SKM-1 treated with dmso at 0.1 percent for 144 hours (cell line): ENCODE measurements around the gene ATP6V1G2.

ENCODE experiments used
- DNase-seq: peaks from one replicate; lab custom pipeline; 2025; ENCODE audit not compliant: unreplicated experiment; lab: John Stamatoyannopoulos, UW

ATP6V1G2 gene

DNA sequence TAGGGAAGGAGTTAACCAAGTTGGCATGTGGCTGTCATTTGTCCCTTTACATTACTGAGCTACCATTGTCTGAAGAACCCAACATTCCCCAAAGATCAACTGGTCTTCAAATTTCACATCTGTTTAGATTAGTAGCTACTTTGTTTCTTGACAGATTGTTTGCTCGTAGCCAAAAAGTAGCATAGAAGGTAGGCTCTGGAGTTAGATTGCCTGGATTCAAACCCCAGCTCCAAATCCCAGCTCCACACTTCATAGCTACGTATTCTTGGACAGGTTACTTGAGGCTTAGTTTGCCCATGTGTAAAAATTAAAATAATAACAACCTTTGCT is 2.1 kb upstream of the ATP6V1G2 start:
- no peak for DNase-seq

DNA sequence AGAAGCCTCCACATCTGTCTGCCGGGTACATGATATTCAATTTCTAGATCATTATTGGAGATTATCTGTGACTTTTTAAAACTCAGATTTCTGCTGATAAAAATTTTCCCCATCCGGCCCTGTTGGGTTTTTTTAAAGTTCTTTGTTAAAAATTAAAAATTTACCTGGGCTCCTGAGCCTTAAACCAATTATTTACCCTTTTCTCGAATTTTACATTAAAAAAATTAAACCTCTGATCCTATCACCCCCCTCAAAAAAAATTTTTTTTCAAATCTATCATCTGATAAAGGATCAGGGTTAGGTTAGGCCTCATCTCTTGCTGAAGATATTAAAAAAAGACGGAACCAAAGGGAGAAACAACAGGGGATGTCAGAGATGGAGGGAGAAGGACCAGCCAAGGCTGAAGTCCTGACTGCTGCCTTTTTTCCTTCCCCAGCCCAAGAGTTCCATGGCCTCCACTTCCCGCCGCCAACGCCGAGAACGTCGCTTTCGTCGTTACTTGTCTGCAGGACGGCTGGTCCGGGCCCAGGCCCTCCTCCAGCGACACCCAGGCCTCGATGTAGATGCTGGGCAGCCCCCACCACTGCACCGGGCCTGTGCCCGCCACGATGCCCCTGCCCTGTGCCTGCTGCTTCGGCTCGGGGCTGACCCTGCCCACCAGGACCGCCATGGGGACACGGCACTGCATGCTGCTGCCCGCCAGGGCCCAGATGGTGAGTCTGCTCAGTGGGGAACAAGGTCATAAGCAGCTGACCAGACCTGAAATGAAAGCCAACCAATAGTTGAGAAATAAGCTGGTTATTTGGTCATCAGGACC is 1.5 kb upstream of the ATP6V1G2 start:
- DNase-seq, result no peak

DNA sequence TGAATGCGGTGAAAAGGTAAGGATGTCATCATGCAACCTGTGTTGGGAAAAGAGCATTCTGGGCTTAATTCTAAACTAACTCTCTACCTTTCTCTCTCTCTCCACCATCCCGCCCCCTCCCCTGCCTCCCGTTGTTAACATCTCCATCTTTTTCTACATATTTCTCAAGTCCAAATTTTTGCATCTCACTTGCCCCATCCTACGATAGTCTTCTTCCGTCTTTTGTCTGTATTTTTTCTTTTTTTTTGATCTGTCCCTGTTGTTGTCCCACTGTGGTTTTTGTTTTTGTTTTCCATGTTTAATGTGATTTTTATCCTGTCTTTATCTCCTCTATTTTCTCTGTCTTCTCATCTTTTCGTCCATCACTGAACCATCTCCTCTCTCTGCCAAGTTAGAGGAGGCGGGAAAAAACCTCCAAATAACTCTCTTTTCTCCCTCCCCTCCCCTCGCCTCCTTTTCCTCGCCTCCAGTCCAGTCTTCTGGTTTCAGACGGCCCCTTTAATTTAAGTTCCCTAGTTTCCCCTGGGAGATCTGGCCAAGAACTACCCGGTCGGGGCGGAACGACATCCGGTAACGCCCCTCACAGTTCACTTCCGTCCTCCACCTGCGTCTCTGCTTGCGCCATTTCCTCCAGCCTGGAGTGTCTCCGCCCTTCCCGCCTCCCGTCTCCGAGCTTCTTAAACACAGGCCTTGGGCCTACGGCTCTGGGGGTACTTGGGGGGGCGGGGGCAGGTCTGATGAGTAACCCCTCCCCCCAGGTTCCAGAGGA is 734 bp upstream of the ATP6V1G2 start, which contains the start of gene NFKBIL1:
Gene NFKBIL1, plus strand, starts transcription at position 651 of the 769 bp plus-strand sequence. Its CDS starts 87 bp downstream, at position 738.
- peak; percentile 98 for DNase-seq

DNA sequence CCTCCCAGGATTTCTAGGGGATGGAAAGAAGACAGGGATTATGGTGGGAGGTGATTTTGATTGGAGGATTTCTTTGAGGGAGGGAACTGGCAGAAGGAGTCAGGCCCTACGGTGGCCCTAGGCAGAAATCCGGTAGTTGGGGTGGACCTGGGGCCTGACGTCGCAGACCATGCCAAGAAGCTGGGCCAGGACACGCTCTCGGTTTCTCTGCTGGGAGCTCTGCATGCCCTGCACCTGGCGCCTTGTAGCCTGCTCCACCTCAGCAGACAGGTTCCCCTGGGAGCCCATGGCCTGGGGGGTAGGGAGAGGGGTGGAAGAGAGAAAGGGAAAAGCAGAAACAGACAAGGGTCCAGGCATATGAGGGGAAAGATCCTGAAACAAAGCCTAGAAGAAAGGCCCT is 1.1 kb downstream of the ATP6V1G2 start:
- DNase-seq, result no peak

DNA sequence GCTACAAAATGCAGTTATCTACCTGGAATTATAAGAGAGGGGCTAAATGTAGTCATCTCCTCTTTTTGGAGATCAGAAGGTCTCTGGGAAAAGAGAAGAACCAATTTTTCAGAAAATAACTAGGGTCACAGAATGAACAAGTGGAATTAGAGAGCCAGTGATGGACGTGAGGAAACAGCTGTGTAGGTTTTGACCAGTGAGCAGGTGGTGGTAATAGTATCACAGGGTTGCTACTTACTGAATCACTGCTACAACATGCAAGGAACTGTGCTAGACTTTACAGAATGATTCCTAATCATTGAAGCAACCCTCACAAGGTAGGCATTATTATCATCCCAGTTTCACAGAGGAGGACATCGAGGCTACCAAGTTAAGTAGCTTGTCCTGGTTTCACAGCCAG is 1.7 kb downstream of the ATP6V1G2 start:
- DNase-seq, result no peak

DNA sequence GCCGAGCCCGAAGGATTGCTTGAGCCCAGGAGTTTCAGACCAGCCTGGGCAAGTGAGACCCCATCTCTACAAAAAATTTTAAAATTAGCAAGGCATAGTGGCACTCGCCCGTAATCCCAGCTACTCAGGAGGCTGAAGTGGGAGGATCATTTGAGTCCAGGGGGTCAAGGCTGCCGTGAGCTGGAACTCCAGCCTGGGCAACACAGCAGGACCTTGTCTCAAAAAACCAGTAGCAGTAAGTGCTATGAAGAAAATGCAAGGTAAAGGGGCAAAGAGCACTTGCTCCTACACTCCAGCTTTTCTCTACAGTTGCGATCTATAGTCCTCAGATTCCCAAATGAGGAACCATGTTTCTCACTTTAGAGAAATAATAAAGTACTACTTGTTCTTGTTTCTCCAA is 2.8 kb downstream of the ATP6V1G2 start:
- no peak for DNase-seq

DNA sequence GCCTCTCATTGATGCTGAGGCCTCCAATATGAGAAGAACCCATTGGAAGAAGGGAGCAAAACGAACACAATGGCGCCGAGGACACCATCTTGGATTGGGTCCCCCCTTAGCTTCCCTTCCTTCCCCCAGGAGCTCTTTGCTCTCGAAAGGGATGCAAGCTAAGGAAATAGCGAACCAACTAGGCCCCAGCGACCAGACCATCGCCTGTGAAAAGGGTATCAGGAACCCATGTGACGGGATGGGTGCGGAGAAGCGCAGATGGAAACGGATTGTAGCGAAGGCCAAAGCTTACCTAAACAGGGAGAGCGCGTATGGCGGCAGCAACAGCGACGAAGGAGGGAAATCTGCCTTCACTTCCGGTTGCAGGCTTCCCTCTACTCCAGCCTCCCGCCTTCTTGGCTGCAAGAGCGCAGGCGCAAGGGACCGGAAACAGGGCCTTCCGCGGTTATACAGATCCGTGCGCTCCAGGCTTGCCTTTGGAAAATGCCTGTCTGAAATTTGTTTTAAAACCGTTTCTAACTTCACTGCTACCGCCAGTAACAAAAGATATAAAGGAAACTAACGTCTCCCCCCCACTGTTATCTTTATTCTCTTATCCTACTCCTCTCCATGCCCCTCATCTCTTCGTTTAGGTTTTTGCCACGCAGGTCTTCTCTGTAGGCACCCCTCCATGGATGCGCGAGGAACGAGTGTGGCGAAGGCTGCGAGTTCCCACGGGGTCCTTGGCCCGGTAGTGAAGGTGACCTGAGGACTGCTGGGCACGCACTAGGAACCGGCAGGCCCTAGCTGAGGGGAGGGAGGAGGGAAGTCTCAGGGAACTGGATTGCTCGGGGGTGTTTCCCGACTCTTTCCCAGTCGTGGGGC is 4.5 kb downstream of the ATP6V1G2 start, which contains the start of gene DDX39B:
Gene DDX39B, minus strand, starts transcription at position 346 of the 864 bp plus-strand sequence. CDS start 1,471 bp downstream, outside the sequence.
- peak; percentile 94 for DNase-seq

DNA sequence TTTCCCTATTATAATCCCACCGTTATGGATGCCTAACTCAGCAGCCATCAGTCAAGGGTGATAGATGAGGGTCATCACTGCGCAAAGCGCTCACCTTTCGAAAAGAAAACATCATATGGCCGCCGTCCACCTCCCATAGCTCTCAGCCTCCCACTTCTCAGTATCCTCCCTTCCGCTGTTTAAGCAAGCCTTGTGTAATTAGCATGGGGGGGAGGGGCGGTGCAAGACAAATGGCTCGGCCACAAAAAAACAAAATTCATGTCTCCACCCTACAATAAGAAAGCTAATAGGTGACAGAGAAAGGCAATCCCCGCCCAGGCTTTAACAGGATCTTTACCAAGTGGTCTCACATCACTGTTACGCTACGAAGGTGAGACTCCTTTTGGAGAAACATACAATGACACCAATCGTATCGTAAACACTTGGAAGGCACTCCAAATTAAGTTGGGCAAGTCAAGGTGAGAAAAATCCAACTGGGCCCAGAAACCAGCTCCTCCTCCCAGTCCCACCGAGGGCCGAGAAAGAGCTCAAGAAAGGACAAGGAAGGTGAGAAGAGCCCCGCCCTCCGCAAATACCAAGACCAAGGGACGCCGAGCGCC is 5.2 kb downstream of the ATP6V1G2 start:
- DNase-seq, result peak; percentile 60

DNA sequence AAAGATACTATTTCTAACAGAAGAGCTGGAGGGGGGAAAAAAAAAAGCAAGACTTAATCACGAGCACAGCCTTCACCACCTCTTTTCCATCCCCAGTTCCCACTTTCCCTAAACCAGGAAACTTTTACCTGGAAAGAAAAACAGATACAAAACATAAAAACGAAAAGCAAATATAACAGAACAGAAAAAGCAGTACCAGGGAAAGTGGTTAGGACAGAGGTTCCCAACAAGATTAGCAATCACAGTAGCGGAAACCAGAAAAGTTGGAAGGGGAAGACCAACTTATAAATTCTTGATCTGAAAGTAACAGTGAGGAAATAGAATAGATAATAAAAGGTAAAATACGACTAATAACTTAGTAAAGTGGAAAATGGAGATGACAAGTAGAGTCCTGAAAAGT is 5.8 kb downstream of the ATP6V1G2 start:
- no peak for DNase-seq

DNA sequence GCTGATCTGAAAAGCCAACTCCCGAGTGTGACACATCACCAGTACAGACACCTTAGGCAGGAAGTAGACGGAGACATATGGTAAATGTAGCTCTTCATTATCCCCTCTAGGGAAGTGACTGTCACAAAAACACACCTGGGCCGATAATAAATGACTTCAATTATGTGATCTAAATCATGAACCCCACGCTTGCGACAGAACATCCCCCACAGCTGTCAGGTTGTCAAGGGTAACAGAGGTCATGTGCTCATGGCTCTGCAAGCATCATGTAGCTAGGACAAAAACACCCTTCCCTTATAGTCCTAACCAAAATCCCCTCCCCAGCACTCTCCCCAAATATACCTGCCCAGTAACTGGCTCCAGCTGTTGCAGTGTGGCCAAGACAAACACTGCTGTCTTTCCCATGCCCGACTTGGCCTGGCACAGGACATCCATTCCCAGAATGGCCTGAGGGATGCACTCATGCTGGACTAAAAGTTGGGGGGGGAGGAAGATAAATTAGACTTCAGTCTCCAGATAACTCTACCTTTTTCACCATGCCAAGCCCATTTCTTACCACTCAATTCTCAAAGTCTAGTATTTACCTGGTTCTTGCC is 7.5 kb downstream of the ATP6V1G2 start:
- DNase-seq, result no peak

DNA sequence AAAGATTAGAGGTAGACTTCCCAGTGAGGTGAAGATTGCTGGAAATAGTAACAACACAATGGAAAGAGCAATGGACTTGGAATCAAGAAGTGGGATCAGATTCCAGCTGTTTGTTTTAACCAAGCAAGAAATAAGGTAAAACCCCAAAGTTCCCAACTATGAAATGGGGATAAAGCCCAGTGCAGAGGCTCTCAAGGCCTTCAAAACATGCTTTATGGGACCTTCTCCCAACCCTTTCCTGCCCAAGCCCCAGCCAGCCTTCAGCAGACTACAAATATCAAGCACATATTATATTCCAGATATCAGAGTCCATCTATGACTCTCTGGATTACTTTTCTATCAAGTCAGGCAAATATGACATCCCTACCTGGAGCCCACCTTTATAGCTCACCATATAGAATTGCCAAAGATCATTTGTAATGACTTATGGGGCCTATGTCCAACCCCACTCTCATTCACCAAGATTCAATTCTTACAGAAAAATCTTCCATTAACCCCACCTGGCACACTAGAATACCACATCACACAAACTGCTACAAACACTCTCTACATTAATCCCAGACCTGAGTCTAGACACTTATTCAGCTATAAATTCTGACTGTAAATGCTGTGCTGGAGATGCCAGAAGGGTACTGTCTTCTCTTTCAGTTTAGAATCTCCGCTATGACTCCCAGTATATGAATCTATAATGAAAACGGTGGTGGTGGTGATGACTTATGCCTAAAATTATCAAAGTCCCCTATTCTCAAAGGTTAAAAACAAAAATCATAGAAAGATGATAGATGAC is 10.7 kb downstream of the ATP6V1G2 start:
- DNase-seq, result no peak

DNA sequence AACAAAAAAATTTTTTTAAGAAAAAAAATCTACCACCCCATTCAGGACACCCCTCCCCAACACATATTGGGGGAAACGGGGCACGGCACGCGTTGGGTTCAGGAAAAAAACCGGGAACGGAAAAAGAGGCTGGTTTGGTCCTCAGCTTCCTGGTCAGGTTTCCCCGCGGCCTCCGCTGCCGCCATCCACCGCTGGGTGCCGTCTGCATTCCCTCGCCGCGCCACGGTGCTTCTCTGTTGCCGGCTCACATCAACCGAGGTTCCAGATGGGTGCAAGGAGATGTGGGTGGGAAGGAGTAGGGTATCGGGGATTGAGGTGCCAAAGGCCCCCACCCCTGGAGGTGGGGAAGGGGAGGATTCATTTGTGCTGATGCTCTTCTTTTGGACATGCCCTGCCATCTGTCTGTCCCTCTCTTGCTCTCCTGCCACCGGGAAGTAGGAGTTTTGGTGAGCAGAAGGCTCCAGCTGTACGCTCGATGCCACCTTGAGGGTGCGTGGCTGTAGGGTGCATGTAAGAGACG is 11.8 kb downstream of the ATP6V1G2 start:
- DNase-seq, result no peak

DNA sequence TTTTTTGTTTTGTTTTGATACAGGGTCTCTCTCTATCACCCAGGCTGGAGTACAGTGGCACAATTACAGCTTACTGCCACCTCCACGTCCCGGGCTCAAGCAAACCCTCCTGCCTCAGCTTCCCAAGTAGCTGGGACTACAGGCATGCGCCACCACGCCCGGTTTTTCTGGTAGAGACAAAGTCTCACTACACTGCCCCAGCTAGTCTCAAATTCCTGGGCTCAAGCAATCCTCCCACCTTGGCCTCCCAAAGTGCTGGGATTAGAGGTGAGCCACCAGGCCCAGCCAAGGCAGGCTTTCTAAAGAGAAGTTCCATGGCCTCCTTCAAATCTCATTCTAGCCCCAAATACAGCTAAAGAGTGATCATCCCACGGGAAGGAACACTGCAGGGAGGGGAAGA is 12.4 kb downstream of the ATP6V1G2 start:
- no peak for DNase-seq

DNA sequence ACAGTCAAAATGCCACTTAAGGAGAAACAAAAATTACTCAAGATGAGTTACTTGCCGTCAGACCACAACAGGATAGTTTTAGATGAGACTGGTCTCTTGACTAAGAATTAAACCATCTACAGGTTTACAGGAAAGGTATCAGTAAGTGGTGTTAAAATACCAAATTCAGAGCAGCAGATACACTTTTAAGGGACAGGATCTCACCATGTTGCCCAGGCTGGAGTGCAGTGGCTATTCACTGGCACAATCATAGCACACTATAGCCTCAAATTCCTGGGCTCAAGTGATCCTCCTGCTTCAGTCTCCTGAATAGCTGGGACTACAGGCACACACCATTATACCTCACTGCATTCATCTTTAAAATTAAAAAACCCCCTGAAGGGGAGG is 13.0 kb downstream of the ATP6V1G2 start:
- DNase-seq, result no peak

DNA sequence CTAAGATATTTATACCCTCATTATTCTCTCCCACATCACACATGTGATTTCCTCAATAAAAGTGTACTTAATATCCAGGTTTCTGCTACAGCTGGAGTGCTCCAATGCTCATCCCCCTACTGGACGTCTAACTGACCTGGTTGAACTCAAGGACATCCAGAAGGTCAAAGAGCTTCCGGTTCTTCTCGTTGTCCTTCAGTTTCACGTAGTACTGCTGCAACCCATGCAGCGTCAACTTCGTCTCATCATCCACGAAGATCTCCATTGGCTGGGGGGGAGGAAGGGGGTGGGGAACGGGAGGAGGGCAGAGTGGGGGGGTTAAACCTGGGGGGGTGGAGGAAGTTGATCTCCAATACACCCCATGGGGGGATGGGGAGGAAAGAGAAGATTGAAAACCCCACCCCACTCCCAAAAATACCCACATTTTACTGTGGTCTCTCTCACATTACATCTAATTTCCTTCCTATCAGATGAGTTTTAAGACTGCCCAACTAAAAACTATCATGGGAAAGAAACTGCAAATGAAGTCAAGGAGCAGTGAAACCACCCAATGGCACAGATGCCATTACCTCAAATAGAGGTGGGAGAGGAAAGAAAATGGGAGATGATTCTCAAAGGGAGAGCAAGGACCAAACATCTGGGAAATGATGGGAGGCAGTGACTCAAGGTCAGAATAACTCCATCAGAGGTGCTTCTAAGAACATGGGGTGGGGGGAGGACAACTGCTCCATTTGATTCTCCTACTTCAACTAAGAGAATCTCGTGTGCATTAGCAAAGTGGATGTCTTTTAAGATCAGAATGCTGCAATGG is 13.6 kb downstream of the ATP6V1G2 start:
- no peak for DNase-seq

DNA sequence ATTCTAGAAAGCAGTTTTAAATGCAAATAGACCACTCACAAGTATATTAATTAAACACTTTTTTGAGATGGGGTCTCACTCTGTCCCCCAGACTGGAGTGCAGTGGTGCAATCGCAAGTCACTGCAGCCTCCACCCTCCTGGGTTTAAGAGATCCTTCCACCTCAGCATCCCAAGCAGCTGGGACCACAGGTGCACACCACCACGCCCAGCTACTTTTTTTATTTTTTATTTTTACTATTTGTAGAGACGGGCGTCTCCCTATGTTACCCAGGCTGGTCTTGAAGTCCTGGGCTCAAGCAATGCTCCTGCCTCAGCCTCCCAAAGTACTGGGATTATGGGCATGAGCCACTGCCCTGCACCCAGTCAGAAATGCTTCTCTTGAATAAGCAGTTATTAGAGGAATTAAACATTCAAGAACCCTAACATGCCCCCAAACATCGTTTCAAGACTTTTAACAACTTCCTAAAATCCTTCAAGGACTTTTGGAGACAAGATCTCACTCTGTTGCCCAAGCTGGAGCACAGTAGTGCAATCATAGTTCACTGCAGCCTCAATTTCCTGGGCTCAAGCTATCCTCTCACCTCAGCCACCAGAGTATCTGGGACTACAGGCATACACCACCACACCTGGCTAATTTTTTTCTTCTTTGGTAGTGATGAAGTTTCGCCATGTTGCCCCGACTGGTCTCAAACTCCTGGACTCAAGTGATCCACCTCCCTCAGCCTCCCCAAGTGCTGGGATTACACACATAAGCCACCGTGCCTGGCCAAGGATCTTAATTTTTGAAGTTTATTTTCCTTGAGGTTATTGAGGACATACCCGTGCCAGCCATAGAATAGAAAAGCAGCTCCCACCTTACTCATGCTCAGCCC is 14.4 kb downstream of the ATP6V1G2 start:
- DNase-seq, result no peak

DNA sequence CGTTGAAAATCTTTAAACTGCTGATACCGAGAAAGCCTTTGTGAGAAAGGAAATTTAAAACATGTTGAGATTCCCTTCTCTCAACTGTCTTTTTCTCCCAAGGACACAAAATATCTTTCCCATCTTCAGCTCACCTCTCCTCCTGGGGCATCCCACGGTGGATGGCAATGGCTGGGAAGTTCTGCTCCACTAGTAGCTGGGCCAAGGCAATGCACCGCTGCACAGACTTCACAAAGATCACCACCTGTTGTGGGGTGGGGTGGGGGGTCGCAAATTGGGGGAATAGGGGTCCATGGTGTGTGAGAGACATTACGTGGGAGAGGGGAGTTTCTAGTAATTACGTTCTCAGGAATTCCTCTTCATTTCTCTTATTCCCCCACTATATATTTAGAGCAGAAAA is 15.2 kb downstream of the ATP6V1G2 start:
- no peak for DNase-seq

DNA sequence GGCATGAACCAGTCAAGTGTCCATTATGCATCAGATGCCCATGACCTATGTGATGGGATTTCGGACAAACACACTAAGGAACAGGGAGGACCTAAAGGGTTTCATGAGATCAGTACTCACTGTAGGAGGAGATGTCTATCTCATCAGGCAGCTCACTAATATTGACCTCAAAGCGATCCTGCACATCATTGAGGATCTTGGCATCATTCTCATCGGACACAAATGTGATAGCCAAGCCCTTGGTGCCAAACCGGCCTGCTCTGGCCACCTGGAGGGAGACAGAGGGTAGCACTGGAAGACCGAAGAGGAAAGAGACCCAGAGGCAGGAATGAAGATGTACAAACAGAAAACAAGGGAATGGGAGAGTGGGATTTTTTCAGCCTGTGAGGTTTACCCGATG is 15.7 kb downstream of the ATP6V1G2 start:
- no peak for DNase-seq
